ENCODE data around the gene TUBA1C. TPM values are rescaled to one million over a fixed set of nuclear protein-coding genes. Genes with fewer than 3 reads are reported as not detected.

Gene TUBA1C
- total and polyA plus RNA-seq, 9 of the 15 experiments (the other 6 are each of a cell fraction or from before 2014, with no cell fraction given) = 755 to 3,012 (median 914) TPM

DNA sequence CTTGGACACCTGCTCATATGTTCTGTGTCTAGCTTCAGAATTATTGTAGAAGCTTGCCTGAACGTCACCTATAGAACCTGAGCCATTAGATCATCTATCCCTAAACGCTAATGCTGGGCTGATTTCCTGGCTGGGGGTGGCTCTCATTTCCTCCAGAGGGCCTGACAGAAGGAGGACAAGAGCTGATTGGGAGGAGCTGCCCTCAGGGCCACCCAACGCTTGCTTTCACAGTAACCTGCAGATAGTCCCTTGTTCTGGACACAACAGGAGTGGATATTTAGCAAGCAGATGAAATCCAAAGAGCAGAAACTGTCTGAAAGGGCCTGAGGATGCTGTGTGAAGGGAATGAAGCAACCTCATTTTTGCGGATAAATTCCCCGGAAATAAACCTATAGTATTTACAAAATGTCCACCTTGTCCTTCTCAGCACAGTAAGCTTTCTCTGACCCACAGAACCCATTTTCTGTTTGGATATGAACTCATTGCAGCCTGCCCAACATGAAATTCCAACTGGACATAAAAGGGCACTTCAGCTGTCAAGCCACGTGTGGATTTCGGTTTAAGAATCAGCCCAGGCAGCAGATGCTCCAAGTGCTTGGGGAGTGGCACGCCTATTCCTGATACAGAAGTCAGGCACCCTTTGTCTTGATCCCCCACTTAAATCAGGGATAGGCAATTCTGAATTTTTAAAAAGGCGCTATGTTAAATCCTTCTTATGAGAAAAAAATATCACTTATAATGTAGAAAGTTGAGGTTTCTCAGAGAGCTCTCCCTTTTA is 32.8 kb upstream of the TUBA1C start (continued):
- no peak for TF ChIP-seq ZMIZ1 (IDR thresholded peaks at IDR 0.05; ENCODE audit: low read depth in 2 of 2, low read length in 2 of 2)

DNA sequence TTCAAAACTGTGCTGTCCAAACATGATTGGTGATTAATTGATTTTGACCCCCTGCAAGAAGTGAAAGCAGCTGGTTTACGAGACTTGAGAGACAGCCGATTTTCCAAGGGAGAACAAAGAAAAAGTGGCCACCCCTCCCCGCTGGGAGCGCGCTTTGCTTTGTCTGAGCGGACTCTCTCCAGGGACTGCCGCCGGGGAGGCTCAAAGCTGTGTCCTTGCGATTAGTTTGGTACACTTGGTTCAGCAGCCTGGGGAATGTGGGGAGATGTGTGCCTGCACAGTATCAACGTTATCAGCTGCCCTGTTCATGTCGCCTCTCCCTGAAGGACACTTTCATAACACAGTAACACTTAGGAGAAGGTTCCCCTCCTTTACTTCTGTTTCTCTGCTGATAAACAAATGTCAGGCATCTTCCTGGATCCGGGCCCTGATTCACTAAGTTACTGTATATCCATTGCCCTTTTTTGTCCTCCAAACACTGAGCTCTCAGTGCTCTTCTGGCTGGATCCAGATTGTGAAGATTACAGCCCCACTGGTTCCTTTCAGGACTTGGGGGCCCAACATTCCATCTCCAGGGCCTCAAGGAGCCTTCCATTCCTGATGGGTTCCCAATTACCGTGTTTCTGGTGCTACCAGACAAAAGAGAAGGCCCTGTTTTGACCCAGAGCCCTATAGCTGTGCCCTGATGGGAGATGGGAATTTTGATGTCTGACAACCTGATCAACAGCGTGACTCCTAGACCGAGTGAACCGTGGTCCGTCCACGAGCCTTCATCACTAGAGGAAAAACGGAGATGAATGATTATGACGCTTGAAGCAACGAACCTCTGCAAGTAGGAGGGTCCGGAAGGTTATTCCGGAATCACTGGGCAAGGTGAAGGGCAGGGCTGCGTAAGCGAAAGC is 31.7 kb upstream of the TUBA1C start:
- in situ Hi-C loops (cut with MboI) (loop anchor here (5.0 kb wide), 2 partner anchors 91 to 171 kb away; partner anchors contain the start of gene KMT2D), intact Hi-C loops (cut with micrococcal nuclease) (loop anchor here (1.0 to 10.0 kb wide), 4 partner anchors 34 to 238 kb away; partner anchors contain the start of genes DDN and TUBA1A)
- ATAC-seq (peak; percentile 90), DNase-seq (ENCODE audit: extremely low read depth in 1 of 4, low spot score in 3 of 4) (peak; percentile 85 to 98 (median 89)), FAIRE-seq (peak; percentile 100)
- peaks cover 27 to 40% of the 10 kb centered on the region in 2 experiments for H3K4me1 ChIP-seq (replicated peaks in 1 of 2; ENCODE audit: control insufficient read depth in 2 of 2, insufficient read depth in 2 of 2, low read length in 2 of 2)
- H4K20me1 ChIP-seq (replicated peaks; ENCODE audit: control insufficient read depth, insufficient read depth, low read length) = 0 out of 2 replicates have a peak, but pooled peaks cover 2% of the 10 kb centered on the region
- BruUV-seq (replicated peaks) = TSS peak; percentile 89
- peak overlapping the region; percentile 95 for H2AFZ ChIP-seq (ENCODE audit: low read depth, low read length)
- H3K9me1 ChIP-seq (ENCODE audit: control insufficient read depth, insufficient read depth, low read length) = no peaks in the 10 kb centered on the region
- peak overlapping the region; percentile 87 for H3K4me2 ChIP-seq (ENCODE audit: insufficient read depth, low read length)
- no peaks in the 10 kb centered on the region; the same call in 1 of the 3 replicates for H3K79me2 ChIP-seq (ENCODE audit: control insufficient read depth, insufficient read depth, low read length)
- CTCF ChIA-PET (ENCODE audit: low intra/inter-chr PET ratio) = interaction anchor here (0.6 to 2.3 kb wide), 5 partner anchors 25 to 173 kb away, joined by 4 to 11 read pairs (median 5); partner anchors contain the start of genes KMT2D and TUBA1B
- H3K9ac ChIP-seq (ENCODE audit: insufficient read depth in 1 of 2, low read depth in 2 of 2, low read length in 2 of 2) = peak overlapping the region; percentile 76 to 87; a peak in 3 of 4 replicates
- H3K27me3 ChIP-seq (ENCODE audit: control insufficient read depth in 2 of 2, insufficient read depth in 2 of 2, low read length in 2 of 2) = no peaks in the 10 kb centered on the region
- WGBS (ENCODE audit: insufficient coverage, low coverage, missing lambda C conversion rate) = 6% methylated on average over 25 of the region's 25 CpGs
- H3K27ac ChIP-seq (ENCODE audit: extremely low read depth, low read depth, low read length) = peak overlapping the region; percentile 87
- H3K36me3 ChIP-seq (ENCODE audit: control insufficient read depth, insufficient read depth, low read length) = no peaks in the 10 kb centered on the region
- peak overlapping the region; percentile 34 for H3K4me3 ChIP-seq
- POLR2A ChIA-PET = interaction anchor here (0.6 to 4.2 kb wide), 18 partner anchors 11 to 850 kb away, joined by 3 to 72 read pairs (median 3); partner anchors contain the start of genes TROAP, TUBA1B and TUBA1C
- no peaks in the 10 kb centered on the region for H3K9me3 ChIP-seq (replicated peaks; ENCODE audit: control insufficient read depth, insufficient read depth, low read depth, low read length)
- TF ChIP-seq, protein P1, sequence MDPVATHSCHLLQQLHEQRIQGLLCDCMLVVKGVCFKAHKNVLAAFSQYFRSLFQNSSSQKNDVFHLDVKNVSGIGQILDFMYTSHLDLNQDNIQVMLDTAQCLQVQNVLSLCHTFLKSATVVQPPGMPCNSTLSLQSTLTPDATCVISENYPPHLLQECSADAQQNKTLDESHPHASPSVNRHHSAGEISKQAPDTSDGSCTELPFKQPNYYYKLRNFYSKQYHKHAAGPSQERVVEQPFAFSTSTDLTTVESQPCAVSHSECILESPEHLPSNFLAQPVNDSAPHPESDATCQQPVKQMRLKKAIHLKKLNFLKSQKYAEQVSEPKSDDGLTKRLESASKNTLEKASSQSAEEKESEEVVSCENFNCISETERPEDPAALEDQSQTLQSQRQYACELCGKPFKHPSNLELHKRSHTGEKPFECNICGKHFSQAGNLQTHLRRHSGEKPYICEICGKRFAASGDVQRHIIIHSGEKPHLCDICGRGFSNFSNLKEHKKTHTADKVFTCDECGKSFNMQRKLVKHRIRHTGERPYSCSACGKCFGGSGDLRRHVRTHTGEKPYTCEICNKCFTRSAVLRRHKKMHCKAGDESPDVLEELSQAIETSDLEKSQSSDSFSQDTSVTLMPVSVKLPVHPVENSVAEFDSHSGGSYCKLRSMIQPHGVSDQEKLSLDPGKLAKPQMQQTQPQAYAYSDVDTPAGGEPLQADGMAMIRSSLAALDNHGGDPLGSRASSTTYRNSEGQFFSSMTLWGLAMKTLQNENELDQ (CRISPR knock-in tag; IDR thresholded peaks at IDR 0.05; ENCODE audit: borderline replicate concordance) = no peak
- TF ChIP-seq ESRRB (CRISPR knock-in tag; IDR thresholded peaks at IDR 0.05; ENCODE audit: borderline replicate concordance) (no peak), OTX1 (CRISPR knock-in tag; IDR thresholded peaks at IDR 0.05) (no peak), NCOA1 (IDR thresholded peaks at IDR 0.05; ENCODE audit: low read depth) (peak; percentile 82; the same call in 1 of the 2 replicates), ZFP1 (CRISPR knock-in tag; IDR thresholded peaks at IDR 0.05) (no peak), ZNF778 (CRISPR knock-in tag; IDR thresholded peaks at IDR 0.05) (no peak), CAMTA2 (CRISPR knock-in tag; conservative IDR thresholded peaks at IDR 0.05) (no peak)
- TF ChIP-seq, protein P2, sequence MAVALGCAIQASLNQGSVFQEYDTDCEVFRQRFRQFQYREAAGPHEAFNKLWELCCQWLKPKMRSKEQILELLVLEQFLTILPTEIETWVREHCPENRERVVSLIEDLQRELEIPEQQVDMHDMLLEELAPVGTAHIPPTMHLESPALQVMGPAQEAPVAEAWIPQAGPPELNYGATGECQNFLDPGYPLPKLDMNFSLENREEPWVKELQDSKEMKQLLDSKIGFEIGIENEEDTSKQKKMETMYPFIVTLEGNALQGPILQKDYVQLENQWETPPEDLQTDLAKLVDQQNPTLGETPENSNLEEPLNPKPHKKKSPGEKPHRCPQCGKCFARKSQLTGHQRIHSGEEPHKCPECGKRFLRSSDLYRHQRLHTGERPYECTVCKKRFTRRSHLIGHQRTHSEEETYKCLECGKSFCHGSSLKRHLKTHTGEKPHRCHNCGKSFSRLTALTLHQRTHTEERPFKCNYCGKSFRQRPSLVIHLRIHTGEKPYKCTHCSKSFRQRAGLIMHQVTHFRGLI (CRISPR knock-in tag; IDR thresholded peaks at IDR 0.05) = no peak

Data from K562 (cell line).